Measurements from ENCODE around the gene ZNF688. TPM values are rescaled to one million over a fixed set of nuclear protein-coding genes. Genes with fewer than 3 reads are reported as not detected.
A peak's percentile ranks its signal among the peaks of the same experiment; 100 is the strongest.

The ZNF688 gene
- total RNA-seq (10 to 100 TPM; 11.4 to 14.0 TPM), total RNA-seq (12.1 to 20.6 reads per million in 2 donors)

GRCh38 chr16:30571445-30572322 lies at the start of gene ZNF688:
TSS of gene ZNF688 (minus strand) at chr16:30571714. CDS start at chr16:30571629, 85 bp downstream.
- Mint-ChIP-seq H3K4me3 (peak within 1 kb of the TSS; percentile 93), H3K36me3 (ENCODE audit: low read depth) (no peaks in the 10 kb centered on the region), H3K27ac (peak within 1 kb of the TSS; percentile 94), H3K4me1 (peaks cover 36% of the 10 kb centered on the region), H3K27me3 (no peaks in the 10 kb centered on the region)
- H3K9me3 ChIP-seq (ENCODE audit: control insufficient read depth, low read length, poor library complexity, severe bottlenecking) = no peaks in the 10 kb centered on the region
- peak; percentile 83 to 91 (median 86) for DNase-seq
- peak; percentile 80 for ATAC-seq

- no peak overlapping the region for H3K27ac Mint-ChIP-seq
- no peaks in the 10 kb centered on the region for H3K36me3 Mint-ChIP-seq (ENCODE audit: low read depth)
- H3K4me3 Mint-ChIP-seq = no peak overlapping the region
Observed at GRCh38 chr16:30620169-30620568, 48.7 kb upstream of the ZNF688 start.

GRCh38 chr16:30619638-30620037 lies 48.1 kb upstream of the ZNF688 start:
- Mint-ChIP-seq H3K27ac (no peak overlapping the region), H3K36me3 (ENCODE audit: low read depth) (no peaks in the 10 kb centered on the region), H3K4me3 (no peak overlapping the region), H3K27me3 (peaks cover 18% of the 10 kb centered on the region), H3K4me1 (no peaks in the 10 kb centered on the region)
- ATAC-seq (no peak), DNase-seq (no peak)
- H3K9me3 ChIP-seq (ENCODE audit: control insufficient read depth, low read length, poor library complexity, severe bottlenecking) = no peaks in the 10 kb centered on the region

More at GRCh38 chr16:30620169-30620568, 48.7 kb upstream of the ZNF688 start:
- Mint-ChIP-seq H3K27me3 (peaks cover 18% of the 10 kb centered on the region), H3K4me1 (no peaks in the 10 kb centered on the region)
- no peak for ATAC-seq
- H3K9me3 ChIP-seq (ENCODE audit: control insufficient read depth, low read length, poor library complexity, severe bottlenecking) = no peaks in the 10 kb centered on the region
- no peak for DNase-seq

- H3K4me3 Mint-ChIP-seq = no peak overlapping the region
- H3K4me1 Mint-ChIP-seq = no peaks in the 10 kb centered on the region
Observed at GRCh38 chr16:30619202-30619601, 47.7 kb upstream of the ZNF688 start.

GRCh38 chr16:30615358-30616091 lies 44.0 kb upstream of the ZNF688 start:
- Mint-ChIP-seq H3K4me1 (peaks cover under 1% of the 10 kb centered on the region), H3K27me3 (no peaks in the 10 kb centered on the region), H3K4me3 (no peak overlapping the region)

More at GRCh38 chr16:30619202-30619601, 47.7 kb upstream of the ZNF688 start:
- peaks cover 18% of the 10 kb centered on the region for H3K27me3 Mint-ChIP-seq
- DNase-seq = no peak
- no peaks in the 10 kb centered on the region for H3K9me3 ChIP-seq (ENCODE audit: control insufficient read depth, low read length, poor library complexity, severe bottlenecking)
- ATAC-seq = no peak
- H3K27ac Mint-ChIP-seq = no peak overlapping the region
- no peaks in the 10 kb centered on the region for H3K36me3 Mint-ChIP-seq (ENCODE audit: low read depth)

GRCh38 chr16:30609926-30610839 lies 38.7 kb upstream of the ZNF688 start, which contains the start of gene ZNF689:
TSS of gene ZNF689 (minus strand) at chr16:30610389. CDS start at chr16:30610041, 348 bp downstream.
- H3K36me3 Mint-ChIP-seq (ENCODE audit: low read depth) = no peaks in the 10 kb centered on the region
- peak within 1 kb of the TSS; percentile 92 for H3K27ac Mint-ChIP-seq
- DNase-seq (peak; percentile 80 to 93 (median 90)), ATAC-seq (peak; percentile 90)
- H3K4me3 Mint-ChIP-seq = peak within 1 kb of the TSS; percentile 97
- no peaks in the 10 kb centered on the region for H3K27me3 Mint-ChIP-seq
- peaks cover 14% of the 10 kb centered on the region for H3K4me1 Mint-ChIP-seq
- H3K9me3 ChIP-seq (ENCODE audit: control insufficient read depth, low read length, poor library complexity, severe bottlenecking) = no peaks in the 10 kb centered on the region

More at GRCh38 chr16:30615358-30616091, 44.0 kb upstream of the ZNF688 start:
- DNase-seq = peak; percentile 46 to 68 (median 57)
- Mint-ChIP-seq H3K27ac (no peak overlapping the region), H3K36me3 (ENCODE audit: low read depth) (no peaks in the 10 kb centered on the region)
- H3K9me3 ChIP-seq (ENCODE audit: control insufficient read depth, low read length, poor library complexity, severe bottlenecking) = no peaks in the 10 kb centered on the region
- peak; percentile 88 for ATAC-seq

- H3K4me1 Mint-ChIP-seq = peaks cover 14% of the 10 kb centered on the region
- H3K27ac Mint-ChIP-seq = peak overlapping the region; percentile 92
- no peaks in the 10 kb centered on the region for H3K9me3 ChIP-seq (ENCODE audit: control insufficient read depth, low read length, poor library complexity, severe bottlenecking)
- ATAC-seq = peak; percentile 51
- no peaks in the 10 kb centered on the region for H3K27me3 Mint-ChIP-seq
- peak in 2 of 3 donors; percentile 29 to 30 for DNase-seq
- peak overlapping the region; percentile 97 for H3K4me3 Mint-ChIP-seq
- H3K36me3 Mint-ChIP-seq (ENCODE audit: low read depth) = peaks cover 4% of the 10 kb centered on the region
Observed at GRCh38 chr16:30609002-30609925, 37.8 kb upstream of the ZNF688 start.

GRCh38 chr16:30606004-30606403 lies 34.5 kb upstream of the ZNF688 start:
- no peaks in the 10 kb centered on the region for H3K9me3 ChIP-seq (ENCODE audit: control insufficient read depth, low read length, poor library complexity, severe bottlenecking)
- Mint-ChIP-seq H3K4me3 (no peak overlapping the region), H3K36me3 (ENCODE audit: low read depth) (peaks cover 7% of the 10 kb centered on the region), H3K4me1 (peaks cover 17% of the 10 kb centered on the region), H3K27ac (peak overlapping the region; percentile 19), H3K27me3 (no peaks in the 10 kb centered on the region)
- no peak for DNase-seq
- ATAC-seq = no peak

GRCh38 chr16:30605158-30605557 lies 33.6 kb upstream of the ZNF688 start:
- DNase-seq (no peak), ATAC-seq (no peak)
- peak overlapping the region; percentile 19 for H3K27ac Mint-ChIP-seq
- H3K4me3 Mint-ChIP-seq = no peak overlapping the region
- no peaks in the 10 kb centered on the region for H3K9me3 ChIP-seq (ENCODE audit: control insufficient read depth, low read length, poor library complexity, severe bottlenecking)
- peaks cover 12% of the 10 kb centered on the region for H3K4me1 Mint-ChIP-seq
- peaks cover 7% of the 10 kb centered on the region for H3K36me3 Mint-ChIP-seq (ENCODE audit: low read depth)
- no peaks in the 10 kb centered on the region for H3K27me3 Mint-ChIP-seq

GRCh38 chr16:30604316-30604947 lies 32.9 kb upstream of the ZNF688 start:
- ATAC-seq (no peak), DNase-seq (no peak)
- Mint-ChIP-seq H3K27me3 (no peaks in the 10 kb centered on the region), H3K4me1 (peaks cover 11% of the 10 kb centered on the region), H3K36me3 (ENCODE audit: low read depth) (peaks cover 7% of the 10 kb centered on the region), H3K27ac (peak overlapping the region; percentile 37), H3K4me3 (no peak overlapping the region)
- no peaks in the 10 kb centered on the region for H3K9me3 ChIP-seq (ENCODE audit: control insufficient read depth, low read length, poor library complexity, severe bottlenecking)

GRCh38 chr16:30603945-30604315 lies 32.4 kb upstream of the ZNF688 start:
- Mint-ChIP-seq H3K4me3 (no peak overlapping the region), H3K27ac (peak overlapping the region; percentile 37), H3K27me3 (no peaks in the 10 kb centered on the region), H3K4me1 (peaks cover 7% of the 10 kb centered on the region), H3K36me3 (ENCODE audit: low read depth) (peaks cover 7% of the 10 kb centered on the region)
- DNase-seq (no peak), ATAC-seq (no peak)
- no peaks in the 10 kb centered on the region for H3K9me3 ChIP-seq (ENCODE audit: control insufficient read depth, low read length, poor library complexity, severe bottlenecking)
